Breast epithelium (tissue), 3 donors: ENCODE data around the gene PLXNB2.

Experiments used
- CTCF ChIP-seq, 3 donors: fragments of 450-650 bp; IDR thresholded peaks; one replicate each; pipeline ENCODE4 v1.5.1; 2016 to 2017; ENCODE audit warnings: antibody characterized with exemption in 3 of 3, mild to moderate bottlenecking in 3 of 3, moderate library complexity in 3 of 3
- POLR2A ChIP-seq: fragments of 450-650 bp; IDR thresholded peaks from one replicate; pipeline ENCODE4 v1.6.1; 2016; ENCODE audit warnings: antibody characterized with exemption, mild to moderate bottlenecking, moderate library complexity

- TF ChIP-seq CTCF (IDR thresholded peaks at IDR 0.05) (no peak), POLR2A (no peak)
Measured at GRCh38 chr22:50249341-50250248, 57.9 kb downstream of the PLXNB2 start.
